ENCODE measurements around the gene SPDEF. TPM values are rescaled to one million over a fixed set of nuclear protein-coding genes. Genes with fewer than 3 reads are reported as not detected.

The SPDEF gene
- total RNA-seq, 2 experiments from 2014 or later, result not detected

DNA sequence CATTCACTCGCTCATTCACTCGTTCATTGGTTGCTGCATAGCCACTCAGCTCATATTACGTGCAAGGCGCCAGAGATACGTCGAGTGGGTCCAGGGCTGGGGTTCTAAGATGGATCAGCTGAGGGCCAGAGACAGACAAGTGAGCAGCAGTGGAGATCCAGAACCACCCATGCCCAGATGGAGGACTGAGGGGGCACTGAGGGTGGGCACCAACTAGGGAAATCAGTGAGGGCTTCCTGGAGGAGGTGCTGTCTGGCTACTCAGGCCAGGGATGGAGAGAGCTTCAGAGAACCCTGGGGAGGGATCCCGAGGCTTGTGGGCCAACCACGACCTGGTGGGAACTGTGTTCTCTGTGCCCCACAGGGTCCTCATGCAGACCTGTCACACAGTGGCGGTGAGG lies 364 bp upstream of the SPDEF start:
- peaks cover 15% of the 10 kb centered on the region for H3K4me1 Mint-ChIP-seq
- no peaks in the 10 kb centered on the region for H3K9me3 Mint-ChIP-seq
- H3K4me3 Mint-ChIP-seq, result no peak overlapping the region
- no peaks in the 10 kb centered on the region for H3K27me3 Mint-ChIP-seq
- H3K36me3 Mint-ChIP-seq (ENCODE audit: low read depth), result no peaks in the 10 kb centered on the region
- H3K27ac Mint-ChIP-seq, result no peak overlapping the region
- DNase-seq, result no peak
- ChIA-PET POLR2A (interaction anchor here (0.7 kb wide), 1 partner anchor 164 kb away, joined by 3 read pairs; no protein-coding TSS in a partner anchor), CTCF (no interaction called here)

DNA sequence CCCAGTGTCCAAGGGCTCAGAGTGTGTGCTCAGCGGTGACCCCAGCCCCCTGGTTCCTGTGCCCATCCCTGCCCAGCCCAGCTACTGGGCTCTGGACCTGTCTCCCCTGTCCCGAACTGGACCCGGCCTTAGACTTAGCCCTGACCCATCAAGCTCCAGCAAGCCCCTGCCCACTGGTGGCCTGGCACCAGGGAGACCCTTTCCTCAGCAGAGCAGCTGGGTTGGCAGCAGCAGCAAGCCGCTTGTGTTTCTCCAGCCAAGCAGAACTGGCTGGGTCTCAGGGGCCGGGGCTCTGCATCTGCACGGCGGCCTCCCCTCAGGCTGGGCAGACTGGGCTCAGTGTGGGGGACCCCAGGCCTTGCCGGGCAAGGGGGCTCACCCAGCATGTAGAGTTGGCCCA lies 801 bp downstream of the SPDEF start:
- Mint-ChIP-seq H3K36me3 (ENCODE audit: low read depth) (no peaks in the 10 kb centered on the region), H3K9me3 (no peaks in the 10 kb centered on the region), H3K27me3 (no peaks in the 10 kb centered on the region), H3K4me3 (no peak overlapping the region), H3K4me1 (peaks cover 15% of the 10 kb centered on the region), H3K27ac (no peak overlapping the region)
- DNase-seq, result no peak
- CTCF ChIA-PET, result interaction anchor here (1.5 kb wide), 1 partner anchor 95 kb away, joined by 3 read pairs; no protein-coding TSS in a partner anchor
- POLR2A ChIA-PET, result no interaction called here

DNA sequence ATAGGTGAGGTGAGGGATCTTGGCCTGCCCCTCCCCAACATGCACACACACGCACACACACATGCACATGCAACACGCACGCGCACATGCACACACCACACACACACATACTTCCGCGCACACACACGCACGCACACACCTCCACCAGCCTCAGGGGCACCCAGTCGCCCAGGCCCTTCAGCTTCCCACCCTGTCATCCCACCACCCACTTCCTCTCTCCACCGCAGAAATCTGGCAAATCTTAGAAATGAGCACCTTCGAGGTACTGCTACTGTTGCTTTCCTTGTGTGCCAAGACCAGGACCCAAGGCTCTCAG lies 1.2 kb downstream of the SPDEF start:
- ChIA-PET CTCF (interaction anchor here (1.5 kb wide), 1 partner anchor 95 kb away, joined by 3 read pairs; no protein-coding TSS in a partner anchor), POLR2A (no interaction called here)
- peaks cover 15% of the 10 kb centered on the region for H3K4me1 Mint-ChIP-seq
- no peaks in the 10 kb centered on the region for H3K9me3 Mint-ChIP-seq
- no peak overlapping the region for H3K27ac Mint-ChIP-seq
- H3K4me3 Mint-ChIP-seq, result no peak overlapping the region
- no peaks in the 10 kb centered on the region for H3K27me3 Mint-ChIP-seq
- no peaks in the 10 kb centered on the region for H3K36me3 Mint-ChIP-seq (ENCODE audit: low read depth)
- DNase-seq, result no peak

DNA sequence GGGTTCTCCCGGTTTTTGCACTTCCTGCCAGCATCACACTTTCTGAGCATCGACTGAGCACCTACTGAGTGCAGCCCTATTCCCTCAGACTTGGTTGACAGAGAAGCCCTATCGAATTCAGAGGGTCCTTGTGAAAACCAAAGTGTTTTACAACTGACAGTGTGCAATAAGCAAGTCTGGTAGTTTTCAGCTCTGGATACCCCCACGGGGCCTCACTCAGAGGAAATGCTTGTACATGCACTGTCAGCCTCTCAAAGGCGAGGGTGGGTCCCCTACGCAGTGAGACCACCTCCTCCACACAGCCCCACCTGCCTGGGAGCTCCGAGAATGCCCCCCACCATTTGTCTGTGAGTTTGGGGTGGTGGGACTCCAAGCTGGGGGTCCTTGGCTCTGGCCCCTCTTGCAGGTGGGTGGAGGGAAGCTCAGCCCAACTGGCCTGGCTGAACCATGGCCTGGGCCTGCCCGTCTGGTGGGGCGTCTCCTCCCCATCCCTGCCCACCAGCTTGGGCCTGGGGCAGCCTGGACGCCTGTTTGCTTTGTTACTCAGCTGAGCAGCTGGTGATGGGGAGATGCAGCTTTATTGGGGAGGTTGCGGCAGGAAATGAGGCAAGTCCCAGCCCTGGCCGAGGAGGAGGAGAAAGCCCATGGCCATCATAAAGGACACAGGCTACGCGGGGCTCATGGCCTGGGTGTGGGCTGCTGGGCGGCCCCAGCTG lies 1.7 kb downstream of the SPDEF start:
- CTCF ChIA-PET, result interaction anchor here (1.5 kb wide), 1 partner anchor 95 kb away, joined by 3 read pairs; no protein-coding TSS in a partner anchor
- no peaks in the 10 kb centered on the region for H3K27me3 Mint-ChIP-seq
- H3K9me3 Mint-ChIP-seq, result no peaks in the 10 kb centered on the region
- H3K36me3 Mint-ChIP-seq (ENCODE audit: low read depth), result no peaks in the 10 kb centered on the region
- POLR2A ChIA-PET, result no interaction called here
- H3K4me3 Mint-ChIP-seq, result no peak overlapping the region
- no peak for DNase-seq
- H3K27ac Mint-ChIP-seq, result no peak overlapping the region
- peaks cover 15% of the 10 kb centered on the region for H3K4me1 Mint-ChIP-seq

DNA sequence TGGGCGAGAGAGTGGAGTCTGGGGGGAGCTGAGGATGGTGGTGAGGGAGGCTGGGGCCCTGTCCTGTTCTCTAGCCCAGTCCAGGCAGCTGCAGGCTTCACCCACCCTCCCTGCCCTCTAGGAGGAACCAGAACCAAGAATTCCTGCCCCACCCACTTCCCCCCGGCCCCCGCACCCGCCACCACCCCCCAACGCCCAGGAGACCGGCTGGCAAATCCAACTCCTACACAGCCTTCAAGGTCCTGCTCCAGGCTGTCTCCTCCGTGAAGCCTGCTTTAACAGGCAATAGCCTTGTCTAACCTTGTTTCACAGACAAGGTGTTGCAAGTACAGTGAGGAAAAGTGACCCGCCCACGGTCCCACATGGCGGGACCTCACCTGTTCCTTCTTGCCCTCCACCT lies 2.4 kb downstream of the SPDEF start:
- no peak for DNase-seq

DNA sequence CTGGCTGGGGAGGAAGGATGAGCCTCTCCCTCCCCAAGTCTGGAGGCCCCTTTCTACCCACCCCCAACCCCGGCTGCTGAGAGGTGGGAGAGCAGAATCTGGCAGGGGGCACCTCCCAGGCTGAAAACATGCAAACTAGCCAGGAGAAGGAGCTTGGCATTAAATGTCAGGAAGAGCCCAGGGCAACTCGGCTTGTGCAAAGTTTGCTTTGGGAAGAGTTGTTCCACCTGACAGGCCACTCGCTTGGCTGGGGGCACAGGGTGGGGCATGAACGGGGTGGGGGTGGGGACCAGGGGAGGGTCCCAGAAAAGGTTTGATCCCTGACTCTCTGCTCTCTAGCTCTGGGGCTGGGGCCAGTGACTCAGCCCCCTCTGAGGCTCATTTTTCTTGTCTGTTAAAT lies 3.0 kb downstream of the SPDEF start:
- no peaks in the 10 kb centered on the region for H3K9me3 Mint-ChIP-seq
- H3K4me1 Mint-ChIP-seq, result peaks cover 15% of the 10 kb centered on the region
- no peak overlapping the region for H3K27ac Mint-ChIP-seq
- no peak overlapping the region for H3K4me3 Mint-ChIP-seq
- CTCF ChIA-PET, result no interaction called here
- no peaks in the 10 kb centered on the region for H3K36me3 Mint-ChIP-seq (ENCODE audit: low read depth)
- H3K27me3 Mint-ChIP-seq, result no peaks in the 10 kb centered on the region
- POLR2A ChIA-PET, result no interaction called here
- DNase-seq, result no peak

More for the DNA sequence above, 2.4 kb downstream of the SPDEF start:
- CTCF ChIA-PET, result no interaction called here
- H3K36me3 Mint-ChIP-seq (ENCODE audit: low read depth), result no peaks in the 10 kb centered on the region
- H3K9me3 Mint-ChIP-seq, result no peaks in the 10 kb centered on the region
- H3K4me1 Mint-ChIP-seq, result peaks cover 15% of the 10 kb centered on the region
- POLR2A ChIA-PET, result no interaction called here
- H3K4me3 Mint-ChIP-seq, result no peak overlapping the region
- H3K27ac Mint-ChIP-seq, result no peak overlapping the region
- no peaks in the 10 kb centered on the region for H3K27me3 Mint-ChIP-seq

DNA sequence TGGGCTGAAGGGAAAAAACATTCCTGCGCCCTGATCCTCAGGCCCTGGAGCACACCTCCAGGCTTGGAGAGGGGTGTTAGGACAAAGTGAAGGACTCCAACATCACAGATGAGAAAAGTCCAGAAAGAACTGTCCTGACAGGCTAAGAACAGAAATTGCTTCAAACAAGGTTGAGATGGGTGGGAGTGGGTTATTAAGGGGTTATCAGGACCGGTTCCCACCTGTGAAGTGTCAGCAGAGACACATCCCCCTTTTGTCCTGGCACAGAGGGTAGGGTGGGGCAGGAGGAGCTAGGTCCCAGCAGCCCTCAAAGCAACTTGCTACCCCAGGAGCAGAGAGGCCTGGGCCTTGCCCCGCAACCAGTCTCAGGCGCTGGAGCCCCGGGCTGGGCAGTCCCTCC lies 3.5 kb downstream of the SPDEF start:
- no peak for DNase-seq
- POLR2A ChIA-PET, result no interaction called here
- H3K36me3 Mint-ChIP-seq (ENCODE audit: low read depth), result no peaks in the 10 kb centered on the region
- CTCF ChIA-PET, result no interaction called here
- no peaks in the 10 kb centered on the region for H3K27me3 Mint-ChIP-seq
- H3K4me3 Mint-ChIP-seq, result no peak overlapping the region
- peaks cover 15% of the 10 kb centered on the region for H3K4me1 Mint-ChIP-seq
- no peaks in the 10 kb centered on the region for H3K9me3 Mint-ChIP-seq
- no peak overlapping the region for H3K27ac Mint-ChIP-seq

DNA sequence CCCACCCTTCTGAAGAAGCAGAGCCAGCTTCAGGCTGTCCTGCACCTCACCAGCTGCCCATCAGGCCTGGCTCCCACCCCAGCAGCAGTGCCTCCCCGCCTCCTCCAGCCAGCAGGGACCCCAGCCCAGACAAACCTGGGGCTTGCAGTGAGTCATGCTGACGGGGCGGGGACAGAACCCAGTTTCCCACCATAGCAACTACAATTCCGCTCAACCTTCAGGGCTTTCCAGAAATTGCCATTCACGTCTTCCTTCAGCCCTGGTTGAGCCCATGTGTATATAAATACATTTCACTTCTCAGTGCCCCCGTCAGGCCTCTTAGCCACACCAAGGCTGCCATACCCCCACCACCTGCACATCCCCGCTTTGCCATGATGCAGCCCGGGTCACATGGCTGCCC lies 4.4 kb downstream of the SPDEF start:
- H3K4me3 Mint-ChIP-seq, result no peak overlapping the region
- no peak for DNase-seq
- H3K27me3 Mint-ChIP-seq, result no peaks in the 10 kb centered on the region
- ChIA-PET CTCF (no interaction called here), POLR2A (no interaction called here)
- peaks cover 15% of the 10 kb centered on the region for H3K4me1 Mint-ChIP-seq
- no peaks in the 10 kb centered on the region for H3K9me3 Mint-ChIP-seq
- H3K36me3 Mint-ChIP-seq (ENCODE audit: low read depth), result no peaks in the 10 kb centered on the region
- H3K27ac Mint-ChIP-seq, result no peak overlapping the region

DNA sequence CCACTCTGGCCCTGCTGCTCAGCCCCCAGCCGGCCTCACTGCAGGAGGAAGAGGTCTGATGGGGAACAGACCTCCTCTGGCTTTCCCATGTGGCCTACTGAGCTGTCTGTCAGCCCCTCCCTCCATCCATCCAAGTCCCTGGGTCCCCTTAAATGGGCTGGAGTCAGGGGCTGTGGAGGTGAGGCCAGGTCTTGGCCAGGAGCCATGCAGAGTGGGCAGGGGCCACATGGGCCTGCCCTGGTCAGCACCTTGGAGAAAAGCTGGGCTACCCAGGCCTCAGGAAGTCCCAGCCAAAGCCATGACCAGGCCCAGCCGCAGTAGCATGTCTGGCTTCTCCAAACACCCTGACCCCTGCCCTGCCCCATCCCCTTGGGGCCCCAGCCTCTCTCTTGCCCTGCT lies 6.3 kb downstream of the SPDEF start:
- H3K27ac Mint-ChIP-seq, result no peak overlapping the region
- DNase-seq, result no peak
- POLR2A ChIA-PET, result no interaction called here
- CTCF ChIA-PET, result no interaction called here
- no peak overlapping the region for H3K4me3 Mint-ChIP-seq
- H3K9me3 Mint-ChIP-seq, result no peaks in the 10 kb centered on the region
- H3K27me3 Mint-ChIP-seq, result no peaks in the 10 kb centered on the region
- peaks cover 10% of the 10 kb centered on the region for H3K4me1 Mint-ChIP-seq
- no peaks in the 10 kb centered on the region for H3K36me3 Mint-ChIP-seq (ENCODE audit: low read depth)

DNA sequence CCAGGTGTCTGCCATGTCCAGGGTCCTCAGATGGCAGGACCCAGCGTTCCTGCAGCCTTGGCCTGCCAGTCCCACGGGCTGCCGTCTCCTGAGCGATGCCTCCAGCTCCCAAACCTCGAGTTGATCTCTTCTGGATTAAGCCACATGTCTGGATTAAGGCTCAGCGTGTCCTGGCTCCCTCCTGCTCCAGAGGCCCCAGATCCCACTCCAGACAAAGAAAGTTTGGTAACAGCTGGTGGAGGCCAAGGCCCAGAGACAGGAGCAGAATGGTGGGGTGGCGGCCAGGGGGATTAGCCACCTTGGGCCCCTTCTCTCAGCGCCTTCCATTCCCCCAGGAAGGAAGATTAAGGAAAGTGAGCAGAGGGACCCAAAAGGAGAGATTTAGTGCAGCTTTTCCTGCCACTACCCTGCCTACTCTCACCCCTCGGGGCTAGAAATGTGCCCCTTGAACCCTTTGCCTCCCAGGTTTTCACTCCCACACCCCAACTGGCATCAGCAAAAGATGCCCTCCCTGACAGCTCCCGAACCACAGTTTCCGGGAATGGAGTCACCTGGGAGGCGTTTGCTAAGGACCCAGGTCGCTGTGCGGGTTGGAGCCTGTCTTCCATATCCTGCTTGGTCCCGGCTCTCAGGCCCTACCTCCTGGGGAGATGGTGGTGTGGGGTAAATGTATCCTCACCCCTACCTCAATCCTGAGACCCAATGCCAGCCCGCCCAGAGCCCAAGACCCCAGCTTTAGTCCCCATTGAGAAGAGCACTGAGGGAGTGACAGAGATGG lies 6.9 kb downstream of the SPDEF start:
- H3K27me3 Mint-ChIP-seq, result no peaks in the 10 kb centered on the region
- ChIA-PET POLR2A (no interaction called here), CTCF (interaction anchor here (1.3 kb wide), 1 partner anchor 60 kb away, joined by 3 read pairs; no protein-coding TSS in a partner anchor)
- H3K27ac Mint-ChIP-seq, result no peak overlapping the region
- H3K36me3 Mint-ChIP-seq (ENCODE audit: low read depth), result no peaks in the 10 kb centered on the region
- H3K4me1 Mint-ChIP-seq, result peaks cover 6% of the 10 kb centered on the region
- no peaks in the 10 kb centered on the region for H3K9me3 Mint-ChIP-seq
- H3K4me3 Mint-ChIP-seq, result no peak overlapping the region
- DNase-seq, result no peak

DNA sequence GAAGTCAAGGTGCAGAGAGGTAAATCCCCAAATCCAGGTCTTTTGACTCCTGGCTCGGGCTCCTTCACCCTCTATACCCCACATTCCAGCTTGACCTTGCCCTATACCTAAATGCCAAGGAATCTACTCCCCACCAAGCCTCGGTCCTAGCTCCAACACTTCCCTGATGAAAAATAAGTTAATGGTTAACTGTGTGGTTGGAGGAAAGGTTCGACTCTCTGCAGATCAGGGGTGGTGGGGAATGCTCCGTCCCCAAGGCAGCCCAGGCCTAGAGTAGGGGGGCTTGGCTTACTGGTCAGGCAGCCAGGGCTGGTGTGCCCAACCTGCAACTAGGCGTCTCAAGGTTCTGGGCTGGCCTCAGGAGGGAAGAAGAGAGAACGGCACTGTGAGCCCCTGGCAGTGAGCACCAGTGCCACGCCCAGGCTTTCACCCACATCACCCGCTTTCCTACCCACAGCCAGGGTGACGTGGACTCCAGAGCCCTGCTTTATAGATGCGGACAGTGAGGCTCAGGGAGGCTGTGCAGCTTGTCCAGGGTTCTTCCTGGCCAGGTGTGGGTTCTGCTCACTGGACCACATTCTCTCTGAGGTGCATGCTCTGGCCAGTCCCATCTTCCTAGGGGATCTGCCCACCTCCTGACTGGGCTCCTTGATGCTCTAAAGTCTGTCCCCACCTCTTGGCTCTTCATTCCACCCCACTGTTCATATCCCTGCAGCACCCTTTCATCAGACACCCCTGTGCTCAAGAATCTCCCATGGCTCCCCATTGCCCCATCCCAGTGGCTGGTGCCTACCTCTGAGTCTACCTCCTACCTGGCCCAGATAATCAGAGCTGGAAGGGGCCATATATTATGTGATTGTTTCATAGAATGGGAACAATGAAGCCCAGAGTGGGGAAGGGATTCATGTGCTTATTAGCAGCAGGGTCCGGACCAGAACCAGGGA lies 8.2 kb downstream of the SPDEF start:
- POLR2A ChIA-PET, result interaction anchor here (0.5 to 1.6 kb wide), 2 partner anchors 11 to 159 kb away, joined by 3 to 5 read pairs; no protein-coding TSS in a partner anchor
- H3K27me3 Mint-ChIP-seq, result no peaks in the 10 kb centered on the region
- H3K4me1 Mint-ChIP-seq, result no peaks in the 10 kb centered on the region
- DNase-seq, result no peak
- no peak overlapping the region for H3K27ac Mint-ChIP-seq
- H3K9me3 Mint-ChIP-seq, result no peaks in the 10 kb centered on the region
- no peaks in the 10 kb centered on the region for H3K36me3 Mint-ChIP-seq (ENCODE audit: low read depth)
- no peak overlapping the region for H3K4me3 Mint-ChIP-seq
- CTCF ChIA-PET, result interaction anchor here (1.3 kb wide), 1 partner anchor 61 kb away, joined by 3 read pairs; no protein-coding TSS in a partner anchor

DNA sequence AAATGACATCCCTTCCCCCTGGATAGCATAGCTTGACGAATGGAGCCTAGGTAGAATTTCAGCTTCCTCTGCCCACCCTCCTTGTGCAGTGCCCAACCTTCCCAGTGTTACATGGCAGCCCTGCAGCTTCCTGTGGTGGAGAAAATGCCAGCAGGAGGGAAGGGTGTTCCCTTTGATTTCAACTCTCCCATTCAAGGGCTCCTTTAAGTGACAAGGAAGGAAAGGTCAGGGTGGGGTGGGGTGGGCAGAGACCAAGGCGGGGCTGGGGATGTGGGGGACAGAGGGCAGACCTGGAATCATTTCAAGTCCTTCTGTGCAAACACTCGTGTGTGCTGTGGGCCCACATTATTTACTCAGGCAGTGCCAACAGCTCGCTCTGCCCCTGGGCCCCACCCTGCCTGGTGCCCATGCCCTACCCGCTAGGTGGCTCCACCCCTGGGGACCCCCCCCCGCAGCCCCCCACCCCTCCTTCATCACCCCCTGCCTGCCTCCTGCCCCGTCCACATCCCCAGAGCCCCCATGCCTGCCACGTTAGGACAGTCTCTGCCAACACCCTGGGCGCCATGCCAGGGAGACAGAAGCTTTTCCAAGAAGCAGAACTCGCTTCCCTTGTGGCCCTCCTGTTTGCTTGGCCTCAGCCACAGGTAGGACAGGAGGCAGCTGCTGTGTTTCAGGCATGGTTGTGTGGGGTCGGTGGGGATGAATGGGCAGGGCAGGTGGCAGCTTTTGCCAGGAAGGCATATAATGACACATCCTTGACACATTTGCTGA lies 9.4 kb downstream of the SPDEF start:
- no peak for DNase-seq
- Mint-ChIP-seq H3K9me3 (no peaks in the 10 kb centered on the region), H3K27ac (no peak overlapping the region), H3K27me3 (no peaks in the 10 kb centered on the region), H3K4me3 (no peak overlapping the region), H3K36me3 (ENCODE audit: low read depth) (no peaks in the 10 kb centered on the region), H3K4me1 (no peaks in the 10 kb centered on the region)
- POLR2A ChIA-PET, result interaction anchor here (1.6 kb wide), 1 partner anchor 10 kb away, joined by 5 read pairs; no protein-coding TSS in a partner anchor
- CTCF ChIA-PET, result interaction anchor here (0.6 kb wide), 1 partner anchor 20 kb away, joined by 3 read pairs; no protein-coding TSS in a partner anchor
